GM19324 (cell line): ENCODE measurements around the gene STARD13.
"Not testable (repeated sequence)": the region's sequence is repeated elsewhere in the genome, so short reads cannot be mapped to it uniquely, and the experiment has no call there.

ENCODE experiments used
- ATAC-seq: cut with Tn5 transposase; IDR thresholded peaks from one replicate; pipeline ENCODE4 v1.9.1; 2021; ENCODE audit warnings: mild to moderate bottlenecking, moderate library complexity; ENCODE audit not compliant: unreplicated experiment, low FRiP score

STARD13 gene

GRCh38 chr13:33184530-33184929 is 101.0 kb downstream of the STARD13 start:
- ATAC-seq, result no peak

- ATAC-seq, result no peak
Observed at GRCh38 chr13:33184112-33184490, 101.5 kb downstream of the STARD13 start.

GRCh38 chr13:33183431-33184111 is 102.0 kb downstream of the STARD13 start:
- ATAC-seq, result no peak

- no peak for ATAC-seq
Observed at GRCh38 chr13:33182729-33183128, 102.8 kb downstream of the STARD13 start.

GRCh38 chr13:33181264-33181663 is 104.3 kb downstream of the STARD13 start:
- no peak for ATAC-seq

- ATAC-seq, result no peak
Observed at GRCh38 chr13:33180122-33180804, 105.3 kb downstream of the STARD13 start.

- no peak for ATAC-seq
Observed at GRCh38 chr13:33179463-33179862, 106.1 kb downstream of the STARD13 start.

GRCh38 chr13:33178209-33178840 is 107.2 kb downstream of the STARD13 start:
- no peak for ATAC-seq

GRCh38 chr13:33177340-33178208 is 108.0 kb downstream of the STARD13 start:
- ATAC-seq, result not testable (repeated sequence)

GRCh38 chr13:33176526-33176925 is 109.0 kb downstream of the STARD13 start:
- ATAC-seq, result no peak

- ATAC-seq, result no peak
Observed at GRCh38 chr13:33175991-33176390, 109.6 kb downstream of the STARD13 start.

GRCh38 chr13:33174931-33175330 is 110.6 kb downstream of the STARD13 start:
- no peak for ATAC-seq

- no peak for ATAC-seq
Observed at GRCh38 chr13:33174491-33174890, 111.1 kb downstream of the STARD13 start.

GRCh38 chr13:33172911-33173310 is 112.6 kb downstream of the STARD13 start:
- ATAC-seq, result no peak

- no peak for ATAC-seq
Observed at GRCh38 chr13:33172400-33172799, 113.2 kb downstream of the STARD13 start.

GRCh38 chr13:33169273-33169980 is 116.1 kb downstream of the STARD13 start:
- no peak for ATAC-seq

GRCh38 chr13:33168321-33168960 is 117.1 kb downstream of the STARD13 start:
- ATAC-seq, result no peak

- no peak for ATAC-seq
Observed at GRCh38 chr13:33167491-33167890, 118.1 kb downstream of the STARD13 start.

- no peak for ATAC-seq
Observed at GRCh38 chr13:33165787-33166186, 119.8 kb downstream of the STARD13 start.

GRCh38 chr13:33164331-33164730 is 121.2 kb downstream of the STARD13 start:
- no peak for ATAC-seq
